Left lung (tissue), 10 donors: Measurements from ENCODE around the gene GATAD1. TPM values are rescaled to one million over a fixed set of nuclear protein-coding genes. Genes with fewer than 3 reads are reported as not detected.
"Not testable (repeated sequence)": the region's sequence is repeated elsewhere in the genome, so short reads cannot be mapped to it uniquely, and the experiment has no call there.

Experiments
- ATAC-seq: fragments of 200-7000 bp; cut with Tn5 transposase; one replicate; pipeline ENCODE4 v1.9.1; 2020; ENCODE audit warnings: moderate library complexity
- DNase-seq, 4 donors: peaks; one replicate each; pipeline ENCODE4 v3.0.0-alpha.2; 2013 to 2020
- H3K27ac ChIP-seq, 2 donors: fragments of 200-600 bp; sonication (generic) in 1 of 2; one replicate each; pipeline versions ENCODE4 v1.5.0 to v1.8.0; 2020 to 2021
- H3K27me3 ChIP-seq, 2 donors: fragments of 200-600 bp; sonication (generic) in 1 of 2; one replicate each; pipeline versions ENCODE4 v1.5.0 to v1.8.0; 2020 to 2021
- H3K36me3 ChIP-seq, 2 donors: fragments of 200-600 bp; sonication (generic) in 1 of 2; one replicate each; pipeline versions ENCODE4 v1.5.0 to v1.8.0; 2020 to 2021
- H3K4me1 ChIP-seq, 2 donors: fragments of 200-600 bp; one replicate each; pipeline ENCODE4 v1.8.0; 2021
- H3K4me3 ChIP-seq, 2 donors: fragments of 200-600 bp; sonication (generic) in 1 of 2; one replicate each; pipeline versions ENCODE4 v1.5.0 to v1.8.0; 2020 to 2021; ENCODE audit warnings: mild to moderate bottlenecking in 1 of 2
- H3K9me3 ChIP-seq, 2 donors: fragments of 200-600 bp; sonication (generic) in 1 of 2; one replicate each; pipeline versions ENCODE4 v1.5.0 to v1.8.0; 2020 to 2021
- intact Hi-C, 2 donors: fragments of 100-400 bp; cut with DNase I; formaldehyde crosslinking; loops; one replicate each; pipeline versions ENCODE4 v1.11.2 to v1.14.2; 2022
- polyA plus RNA-seq, 6 donors: library from polyadenylated mRNA; unstranded; fragments of 120-200 nt; gene quantifications; one replicate each; pipeline ENCODE4 v1.2.1, GENCODE V29; 2013; ENCODE audit not compliant: insufficient read length in 6 of 6
- total RNA-seq, 2 donors: library from RNA; stranded (reverse); fragmentation: NEBNext Ultra II Directional; extraction: Animal tissue kit (Norgen Biotek cat#: 25700); gene quantifications; one replicate each; pipeline ENCODE4 v1.2.1, GENCODE V29; 2021
- TF ChIP-seq, protein P1 (sequence below), 2 donors: fragments of 200-600 bp; sonication (generic) in 1 of 2; IDR thresholded peaks; one replicate each; pipeline versions ENCODE4 v1.5.0 to v1.8.0; 2021; ENCODE audit warnings: antibody characterized with exemption in 2 of 2
- donor health status: DM: no; HTN: yes; CAD: no.
- donor health status: DM: no; HTN: no; CAD: no.

The GATAD1 gene
- total and polyA plus RNA-seq, 8 donors = 28.4 to 74.3 (median 57.5) TPM

GRCh38 chr7:92433019-92433418, 14.3 kb upstream of the GATAD1 start:
- no peaks in the 10 kb centered on the region for H3K27me3 ChIP-seq
- TF ChIP-seq, protein P1, sequence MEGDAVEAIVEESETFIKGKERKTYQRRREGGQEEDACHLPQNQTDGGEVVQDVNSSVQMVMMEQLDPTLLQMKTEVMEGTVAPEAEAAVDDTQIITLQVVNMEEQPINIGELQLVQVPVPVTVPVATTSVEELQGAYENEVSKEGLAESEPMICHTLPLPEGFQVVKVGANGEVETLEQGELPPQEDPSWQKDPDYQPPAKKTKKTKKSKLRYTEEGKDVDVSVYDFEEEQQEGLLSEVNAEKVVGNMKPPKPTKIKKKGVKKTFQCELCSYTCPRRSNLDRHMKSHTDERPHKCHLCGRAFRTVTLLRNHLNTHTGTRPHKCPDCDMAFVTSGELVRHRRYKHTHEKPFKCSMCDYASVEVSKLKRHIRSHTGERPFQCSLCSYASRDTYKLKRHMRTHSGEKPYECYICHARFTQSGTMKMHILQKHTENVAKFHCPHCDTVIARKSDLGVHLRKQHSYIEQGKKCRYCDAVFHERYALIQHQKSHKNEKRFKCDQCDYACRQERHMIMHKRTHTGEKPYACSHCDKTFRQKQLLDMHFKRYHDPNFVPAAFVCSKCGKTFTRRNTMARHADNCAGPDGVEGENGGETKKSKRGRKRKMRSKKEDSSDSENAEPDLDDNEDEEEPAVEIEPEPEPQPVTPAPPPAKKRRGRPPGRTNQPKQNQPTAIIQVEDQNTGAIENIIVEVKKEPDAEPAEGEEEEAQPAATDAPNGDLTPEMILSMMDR (IDR thresholded peaks at IDR 0.05) = no peak

DNA sequence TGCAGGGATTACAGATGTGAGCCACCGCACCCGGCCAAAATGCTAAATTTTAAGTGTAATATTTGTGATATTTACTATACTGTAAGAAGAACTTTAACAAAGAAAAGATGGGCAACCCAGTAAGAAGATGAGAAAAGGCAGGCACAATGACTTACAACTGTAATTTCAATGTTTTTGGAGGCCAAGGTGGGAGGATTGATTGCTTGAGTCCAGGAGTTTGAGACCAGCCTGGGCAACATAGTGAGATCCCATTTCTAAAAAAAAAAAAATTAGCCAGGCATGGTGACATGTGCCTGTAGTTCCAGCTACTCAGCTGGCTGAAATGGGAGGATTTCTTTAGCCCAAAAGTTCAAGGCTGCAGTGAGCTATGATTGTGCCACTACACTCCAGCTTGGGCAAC, 11.7 kb upstream of the GATAD1 start:
- intact Hi-C loops = no loop called here
- Histone ChIP-seq H3K27me3 (no peaks in the 10 kb centered on the region), H3K36me3 (no peaks in the 10 kb centered on the region), H3K4me3 (no peak overlapping the region), H3K4me1 (no peaks in the 10 kb centered on the region), H3K27ac (no peak overlapping the region), H3K9me3 (no peaks in the 10 kb centered on the region)
- DNase-seq = no peak
- TF ChIP-seq, protein P1 (IDR thresholded peaks at IDR 0.05) = no peak
- no peak for ATAC-seq

More at GRCh38 chr7:92433019-92433418, 14.3 kb upstream of the GATAD1 start:
- intact Hi-C loops = no loop called here
- no peak for ATAC-seq
- Histone ChIP-seq H3K4me3 (no peak overlapping the region), H3K27ac (no peak overlapping the region), H3K9me3 (no peaks in the 10 kb centered on the region), H3K4me1 (no peaks in the 10 kb centered on the region), H3K36me3 (no peaks in the 10 kb centered on the region)
- no peak for DNase-seq

DNA sequence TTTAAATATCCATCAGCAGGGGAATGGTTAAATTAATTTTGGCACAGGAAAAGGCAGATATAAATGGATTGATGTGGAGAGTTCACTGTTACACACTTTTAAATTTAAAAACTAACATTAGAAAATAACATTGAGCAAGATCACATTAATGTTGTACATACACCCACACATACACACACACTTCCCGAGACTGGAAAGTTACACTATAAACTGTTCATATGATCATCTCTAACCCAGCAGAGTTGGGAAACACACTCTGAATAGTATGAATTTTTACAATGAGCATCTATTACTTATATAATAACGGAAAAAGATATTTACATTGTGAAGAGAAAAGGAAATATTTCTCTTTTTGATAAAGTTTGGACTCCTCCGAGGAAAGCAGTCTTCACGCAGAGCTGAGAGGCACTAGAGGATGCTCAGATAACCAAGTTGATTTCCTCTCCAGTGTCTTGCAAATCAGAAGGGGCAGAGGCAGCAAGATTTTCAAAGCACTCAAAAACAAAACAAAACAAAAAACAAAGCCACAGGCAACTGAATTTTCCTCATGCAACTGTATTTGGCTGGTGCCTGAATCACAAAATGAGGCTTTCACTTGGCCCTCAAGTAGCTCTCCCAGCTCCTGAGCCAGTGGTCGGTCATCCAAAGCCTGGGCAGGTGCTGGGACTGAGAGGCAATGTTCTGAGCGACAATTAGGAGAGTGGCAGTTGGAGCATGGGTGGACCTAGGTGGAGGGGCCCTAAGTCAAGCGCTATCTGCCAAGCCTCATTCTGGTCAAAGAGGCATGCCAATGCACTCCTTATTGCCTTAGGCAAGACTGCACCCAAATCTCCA, 10.5 kb upstream of the GATAD1 start:
- TF ChIP-seq, protein P1 (IDR thresholded peaks at IDR 0.05) = no peak
- intact Hi-C loops = no loop called here
- Histone ChIP-seq H3K27ac (no peak overlapping the region), H3K9me3 (no peaks in the 10 kb centered on the region), H3K27me3 (no peaks in the 10 kb centered on the region), H3K4me3 (no peak overlapping the region), H3K36me3 (no peaks in the 10 kb centered on the region), H3K4me1 (no peaks in the 10 kb centered on the region)
- ATAC-seq (no peak), DNase-seq (no peak)

DNA sequence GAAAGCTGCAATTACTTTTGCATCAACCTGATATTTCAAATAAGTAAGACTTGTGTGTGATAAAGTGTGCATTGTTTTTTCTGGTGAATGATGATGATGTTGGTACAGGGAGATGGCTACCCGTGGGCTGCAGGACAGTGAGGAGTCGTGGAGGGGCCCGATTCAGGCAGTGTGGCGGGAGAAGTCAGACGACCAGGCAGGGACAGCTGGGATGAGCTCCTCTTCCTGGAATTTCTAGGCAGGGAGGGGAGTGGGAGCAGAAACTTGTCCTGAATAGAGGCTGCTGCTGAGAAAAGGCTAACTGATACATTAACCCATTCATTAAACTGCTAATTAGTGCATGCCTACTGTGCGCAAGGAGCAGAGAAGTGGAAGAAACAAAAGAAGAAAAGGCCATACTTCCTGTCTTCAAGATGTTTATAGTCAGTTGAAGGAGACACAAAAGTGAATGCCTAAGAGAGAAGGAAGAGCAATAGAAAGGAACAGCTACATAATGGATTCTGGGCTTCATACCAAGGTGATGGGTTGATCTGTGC, 9.3 kb upstream of the GATAD1 start:
- Histone ChIP-seq H3K27me3 (no peaks in the 10 kb centered on the region), H3K9me3 (no peaks in the 10 kb centered on the region), H3K4me3 (no peak overlapping the region), H3K36me3 (no peaks in the 10 kb centered on the region), H3K27ac (no peak overlapping the region), H3K4me1 (no peaks in the 10 kb centered on the region)
- intact Hi-C loops = no loop called here
- ATAC-seq = no peak
- no peak for DNase-seq
- TF ChIP-seq, protein P1 (IDR thresholded peaks at IDR 0.05) = no peak

GRCh38 chr7:92442720-92443119, 4.6 kb upstream of the GATAD1 start:
- H3K27ac ChIP-seq, H3K27me3 ChIP-seq, ATAC-seq, H3K36me3 ChIP-seq, H3K4me1 ChIP-seq, H3K4me3 ChIP-seq, H3K9me3 ChIP-seq, DNase-seq: not testable (repeated sequence)
- intact Hi-C loops = loop anchor here in 1 of 2 donors (10.0 kb wide), 1 partner anchor 558 kb away; the partner anchor contains the start of gene MTERF1
